ENCODE results near the gene SMARCD3. TPM values are rescaled to one million over a fixed set of nuclear protein-coding genes. Genes with fewer than 3 reads are reported as not detected.
A peak's percentile ranks its signal among the peaks of the same experiment; 100 is the strongest.

Gene SMARCD3
- total RNA-seq, 4 donors from 2014 or later: 23.6 to 45.1 (median 39.8) TPM

- WGBS, 2 donors (ENCODE audit: low coverage in 1 of 2): 27 to 40% methylated on average over 1 to 2 of the region's 4 CpGs
- Histone ChIP-seq H3K4me1 (peaks cover 0 to 88% (median 52%) of the 10 kb centered on the region in 3 donors), H3K27me3 (peaks cover 12% of the 10 kb centered on the region), H3K9me3 (no peaks in the 10 kb centered on the region), H3K4me3 (peak overlapping the region in 1 of 2 donors; percentile 75), H3K36me3 (peaks cover 0 to 7% of the 10 kb centered on the region in 2 donors), H3K27ac (peak overlapping the region; percentile 55 to 96 (median 94))
- TF ChIP-seq POLR2AphosphoS5 (IDR thresholded peaks at IDR 0.05) (no peak), POLR2A (IDR thresholded peaks at IDR 0.05) (no peak), EP300 (IDR thresholded peaks at IDR 0.05) (no peak), CTCF (IDR thresholded peaks at IDR 0.05) (no peak)
- no peak for ATAC-seq
Measured at GRCh38 chr7:151246851-151247580, 1.5 kb downstream of the SMARCD3 start.

DNA sequence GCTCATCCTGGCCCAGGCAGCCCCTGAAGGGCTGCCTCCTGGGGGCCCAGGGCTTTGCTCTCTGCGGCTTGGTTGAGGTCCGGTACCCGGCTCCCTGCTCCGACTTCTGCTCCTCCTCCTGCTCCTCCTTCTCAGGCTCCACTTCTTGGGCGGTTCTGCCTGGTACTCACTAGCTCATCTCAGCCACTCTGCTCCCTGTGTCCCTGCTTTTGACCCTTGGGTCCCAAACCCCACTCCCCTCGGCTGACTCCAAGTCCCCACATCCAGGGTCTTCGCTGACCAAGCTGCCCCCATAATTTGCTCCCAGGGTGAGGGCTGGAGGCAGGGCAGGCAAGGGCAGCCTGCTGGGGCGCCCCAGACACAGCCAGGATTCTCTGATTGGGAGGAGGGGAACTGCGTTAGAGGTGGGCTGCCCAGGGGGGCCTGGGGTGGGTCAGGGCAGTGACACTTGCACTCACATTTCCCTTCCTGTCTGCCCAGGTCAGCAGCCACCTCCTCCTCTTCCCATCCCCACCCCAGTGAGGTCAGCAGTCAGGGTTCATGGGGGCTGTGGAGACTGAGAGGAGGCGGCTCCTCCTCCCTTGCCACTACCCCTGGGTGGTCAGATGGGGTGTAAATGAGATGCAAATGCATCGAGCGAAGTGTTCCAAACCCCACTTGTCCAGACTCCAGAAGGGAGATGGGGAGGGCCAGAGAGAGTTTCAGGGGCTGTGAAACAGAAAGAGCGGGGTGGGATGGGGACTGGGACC lies 2.2 kb downstream of the SMARCD3 start:
- Histone ChIP-seq H3K27ac (peak overlapping the region in 3 of 4 donors; percentile 92 to 96 (median 96)), H3K4me3 (peak overlapping the region in 1 of 2 donors; percentile 75), H3K36me3 (peaks cover 0 to 14% of the 10 kb centered on the region in 2 donors), H3K27me3 (peaks cover 12% of the 10 kb centered on the region), H3K4me1 (peaks cover 0 to 85% (median 52%) of the 10 kb centered on the region in 3 donors), H3K9me3 (no peaks in the 10 kb centered on the region)
- 8 to 15% methylated on average over 6 to 7 of the region's 13 CpGs for WGBS, 2 donors (ENCODE audit: low coverage in 1 of 2)
- ATAC-seq: no peak
- TF ChIP-seq POLR2A (IDR thresholded peaks at IDR 0.05) (no peak), CTCF (IDR thresholded peaks at IDR 0.05) (no peak), POLR2AphosphoS5 (IDR thresholded peaks at IDR 0.05) (no peak), EP300 (IDR thresholded peaks at IDR 0.05) (no peak)

- peak; percentile 40 for ATAC-seq
- Histone ChIP-seq H3K27ac (peak overlapping the region in 3 of 4 donors; percentile 92 to 96 (median 96)), H3K27me3 (peaks cover 12% of the 10 kb centered on the region), H3K36me3 (peaks cover 0 to 21% of the 10 kb centered on the region in 2 donors), H3K9me3 (no peaks in the 10 kb centered on the region), H3K4me1 (peaks cover 0 to 77% (median 44%) of the 10 kb centered on the region in 3 donors), H3K4me3 (peak overlapping the region; percentile 2 to 75)
- no peak for TF ChIP-seq POLR2A (IDR thresholded peaks at IDR 0.05)
- peak in 3 of 4 experiments; percentile 38 to 88 (median 58) for TF ChIP-seq CTCF (IDR thresholded peaks at IDR 0.05)
- TF ChIP-seq POLR2AphosphoS5 (IDR thresholded peaks at IDR 0.05): no peak
- TF ChIP-seq EP300 (IDR thresholded peaks at IDR 0.05): no peak
- WGBS, 2 donors (ENCODE audit: low coverage in 1 of 2): no CpG with 5 or more reads among the region's 60 CpGs
Measured at GRCh38 chr7:151245360-151246101, 3.0 kb downstream of the SMARCD3 start.

DNA sequence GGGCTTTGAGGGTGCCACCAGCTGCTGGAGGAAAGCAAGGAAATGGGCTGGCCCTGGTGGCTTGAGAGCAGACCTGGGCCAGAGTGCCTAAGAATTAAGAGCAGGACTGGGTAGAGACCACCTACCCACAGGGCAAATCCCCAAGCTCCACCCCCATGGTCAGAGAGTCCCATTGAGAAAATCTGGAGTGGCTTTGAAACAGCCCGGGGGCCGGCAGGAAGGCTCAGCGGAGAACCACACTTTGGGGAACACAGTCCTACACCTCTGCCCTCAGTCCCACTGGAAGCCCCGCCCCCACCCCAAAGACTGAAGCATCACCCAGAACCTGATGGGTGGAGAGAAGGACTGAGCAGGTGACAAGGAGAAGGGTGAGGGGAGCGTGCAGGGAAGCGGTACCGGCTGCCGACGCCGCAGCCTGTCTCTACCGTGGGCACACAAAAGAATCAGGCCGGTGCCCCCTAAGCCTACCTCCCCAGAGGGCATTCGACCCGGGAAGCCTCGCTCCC lies 3.6 kb downstream of the SMARCD3 start:
- Histone ChIP-seq H3K36me3 (peaks cover 0 to 28% of the 10 kb centered on the region in 2 donors), H3K27me3 (peaks cover 12% of the 10 kb centered on the region), H3K9me3 (no peaks in the 10 kb centered on the region), H3K4me3 (peak overlapping the region; percentile 2 to 75), H3K27ac (peak overlapping the region in 3 of 4 donors; percentile 92 to 96 (median 96)), H3K4me1 (peaks cover 0 to 71% (median 38%) of the 10 kb centered on the region in 3 donors)
- TF ChIP-seq POLR2A (IDR thresholded peaks at IDR 0.05): no peak
- no peak for TF ChIP-seq EP300 (IDR thresholded peaks at IDR 0.05)
- no peak for TF ChIP-seq POLR2AphosphoS5 (IDR thresholded peaks at IDR 0.05)
- no peak for TF ChIP-seq CTCF (IDR thresholded peaks at IDR 0.05)
- no peak for ATAC-seq
- no CpG with 5 or more reads among the region's 15 CpGs for WGBS, 2 donors (ENCODE audit: low coverage in 1 of 2)

Data from gastroesophageal sphincter (tissue), 4 donors.